ENCODE results near the gene CLCNKA. TPM values are rescaled to one million over a fixed set of nuclear protein-coding genes. Genes with fewer than 3 reads are reported as not detected.
A peak's percentile ranks its signal among the peaks of the same experiment; 100 is the strongest.
"Not testable (repeated sequence)": the region's sequence is repeated elsewhere in the genome, so short reads cannot be mapped to it uniquely, and the experiment has no call there.

CLCNKA gene
- total RNA-seq, 1 donor from 2014 or later: not detected

DNA sequence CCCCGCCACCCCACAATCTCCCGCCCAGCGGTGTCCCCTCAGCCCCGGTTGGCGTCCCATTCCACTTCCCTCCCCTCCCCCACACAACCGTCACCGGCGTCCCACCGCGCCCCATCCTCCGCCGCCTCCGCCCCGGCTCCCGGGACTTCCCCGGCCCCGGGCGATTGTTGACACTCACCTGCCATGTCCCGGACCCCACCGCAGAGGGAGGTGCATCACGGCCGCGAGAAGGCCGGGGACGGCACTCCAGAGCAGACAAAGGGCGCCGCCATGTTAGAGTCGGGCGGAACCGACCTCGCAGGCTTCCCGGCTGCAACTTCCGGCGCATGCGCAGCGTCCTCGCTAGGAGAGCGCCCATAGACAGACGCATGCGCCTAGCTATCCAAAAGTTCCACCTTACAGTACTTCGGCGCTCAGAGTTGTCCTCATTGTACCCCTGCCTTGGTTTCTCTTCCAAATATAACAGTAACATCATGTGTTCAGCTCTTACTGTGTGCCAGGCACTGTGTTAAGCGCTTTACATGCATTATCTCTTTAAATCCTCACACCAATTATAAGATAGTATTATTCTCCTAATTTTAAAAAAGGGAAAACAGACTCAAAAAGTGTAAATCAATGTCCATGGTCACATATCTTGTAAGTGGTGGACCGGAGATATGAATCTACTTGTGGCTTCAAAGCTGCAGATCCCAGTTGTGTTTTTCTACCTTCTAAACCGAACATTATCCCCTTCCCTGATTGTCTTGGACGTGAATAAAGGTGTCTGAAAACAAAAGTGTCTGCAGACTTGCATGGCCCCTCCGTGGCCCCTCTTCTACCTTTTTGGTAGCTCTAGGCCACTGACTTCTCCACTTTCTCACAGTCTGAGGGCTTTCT is 45.8 kb upstream of the CLCNKA start, which contains the start of gene ZBTB17:
Gene ZBTB17 (minus strand): TSS at position 297 of the 876 bp plus-strand sequence. CDS start 27,606 bp downstream, outside the sequence.
- DNase-seq (ENCODE audit: low read depth): peak; percentile 64
- Histone ChIP-seq H3K36me3 (ENCODE audit: control insufficient read depth, insufficient read depth, low read length) (peaks cover 2% of the 10 kb centered on the region), H3K27me3 (ENCODE audit: control insufficient read depth, insufficient read depth, low read length) (no peaks in the 10 kb centered on the region), H3K4me3 (ENCODE audit: low read depth, low read length) (peak within 1 kb of the TSS; percentile 87)
- TF ChIP-seq, protein P1, sequence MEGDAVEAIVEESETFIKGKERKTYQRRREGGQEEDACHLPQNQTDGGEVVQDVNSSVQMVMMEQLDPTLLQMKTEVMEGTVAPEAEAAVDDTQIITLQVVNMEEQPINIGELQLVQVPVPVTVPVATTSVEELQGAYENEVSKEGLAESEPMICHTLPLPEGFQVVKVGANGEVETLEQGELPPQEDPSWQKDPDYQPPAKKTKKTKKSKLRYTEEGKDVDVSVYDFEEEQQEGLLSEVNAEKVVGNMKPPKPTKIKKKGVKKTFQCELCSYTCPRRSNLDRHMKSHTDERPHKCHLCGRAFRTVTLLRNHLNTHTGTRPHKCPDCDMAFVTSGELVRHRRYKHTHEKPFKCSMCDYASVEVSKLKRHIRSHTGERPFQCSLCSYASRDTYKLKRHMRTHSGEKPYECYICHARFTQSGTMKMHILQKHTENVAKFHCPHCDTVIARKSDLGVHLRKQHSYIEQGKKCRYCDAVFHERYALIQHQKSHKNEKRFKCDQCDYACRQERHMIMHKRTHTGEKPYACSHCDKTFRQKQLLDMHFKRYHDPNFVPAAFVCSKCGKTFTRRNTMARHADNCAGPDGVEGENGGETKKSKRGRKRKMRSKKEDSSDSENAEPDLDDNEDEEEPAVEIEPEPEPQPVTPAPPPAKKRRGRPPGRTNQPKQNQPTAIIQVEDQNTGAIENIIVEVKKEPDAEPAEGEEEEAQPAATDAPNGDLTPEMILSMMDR (IDR thresholded peaks at IDR 0.05; ENCODE audit: insufficient read depth, low read length, poor library complexity, severe bottlenecking): no peak

DNA sequence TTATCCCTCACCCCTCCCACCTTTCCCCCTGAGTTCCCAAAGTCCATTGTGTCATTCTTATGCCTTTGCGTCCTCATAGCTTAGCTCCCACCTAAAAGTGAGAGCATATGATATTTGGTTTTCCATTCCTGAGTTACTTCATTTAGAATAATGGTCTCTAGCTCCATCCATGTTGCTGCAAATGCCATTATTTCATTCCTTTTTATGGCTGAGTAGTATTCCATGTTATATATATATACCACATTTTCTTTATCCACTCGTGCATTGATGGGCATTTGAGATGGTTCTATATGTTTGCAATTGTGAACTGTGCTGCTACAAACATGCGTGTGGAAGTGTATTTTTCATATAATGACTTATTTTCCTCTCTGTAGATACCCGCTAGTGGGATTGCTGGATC is 43.9 kb upstream of the CLCNKA start:
- not testable (repeated sequence) for H3K4me3 ChIP-seq (ENCODE audit: low read depth, low read length); DNase-seq (ENCODE audit: low read depth); H3K27me3 ChIP-seq (ENCODE audit: control insufficient read depth, insufficient read depth, low read length); H3K36me3 ChIP-seq (ENCODE audit: control insufficient read depth, insufficient read depth, low read length)

DNA sequence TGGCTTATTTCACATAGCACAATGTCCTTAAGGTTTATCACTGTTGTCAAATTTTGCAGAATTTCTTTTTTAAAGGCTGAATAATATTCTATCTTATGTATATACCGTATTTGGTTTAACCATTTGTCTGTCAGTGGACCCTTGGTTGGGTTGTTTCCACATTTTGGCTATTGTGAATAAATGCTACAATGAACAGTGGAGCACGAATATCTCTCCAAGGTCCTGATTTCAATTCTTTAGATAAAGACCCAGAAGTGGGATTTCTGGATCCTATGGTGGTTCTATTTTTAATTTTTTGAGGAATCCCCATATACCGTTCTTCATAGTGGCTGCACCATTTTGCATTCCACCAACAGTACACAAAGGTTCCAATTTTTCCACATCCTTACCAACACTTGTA is 40.2 kb upstream of the CLCNKA start:
- TF ChIP-seq, protein P1 (IDR thresholded peaks at IDR 0.05; ENCODE audit: insufficient read depth, low read length, poor library complexity, severe bottlenecking): no peak
- DNase-seq (ENCODE audit: low read depth): no peak
- Histone ChIP-seq H3K36me3 (ENCODE audit: control insufficient read depth, insufficient read depth, low read length) (no peaks in the 10 kb centered on the region), H3K27me3 (ENCODE audit: control insufficient read depth, insufficient read depth, low read length) (no peaks in the 10 kb centered on the region), H3K4me3 (ENCODE audit: low read depth, low read length) (no peak overlapping the region)

DNA sequence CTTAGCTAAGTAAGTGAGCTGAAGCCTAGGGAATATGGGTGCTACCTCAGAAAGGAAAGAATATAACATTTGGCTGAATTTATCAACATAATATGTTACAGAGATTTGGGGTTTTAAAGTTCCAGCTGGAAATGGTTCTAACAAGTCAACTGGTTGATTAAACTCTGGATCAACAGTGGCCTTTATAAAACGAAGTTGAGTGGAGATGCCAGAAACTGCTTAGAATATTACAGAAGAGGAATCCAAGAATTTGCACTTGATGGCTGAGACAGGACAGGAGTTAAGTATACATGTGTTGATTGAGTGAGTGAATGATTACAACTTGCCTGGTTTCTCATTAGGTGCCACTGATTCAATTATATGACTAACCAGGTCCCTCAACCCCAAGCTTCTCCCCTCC is 38.6 kb upstream of the CLCNKA start:
- Histone ChIP-seq H3K27me3 (ENCODE audit: control insufficient read depth, insufficient read depth, low read length) (no peaks in the 10 kb centered on the region), H3K36me3 (ENCODE audit: control insufficient read depth, insufficient read depth, low read length) (no peaks in the 10 kb centered on the region), H3K4me3 (ENCODE audit: low read depth, low read length) (no peak overlapping the region)
- no peak for DNase-seq (ENCODE audit: low read depth)
- TF ChIP-seq, protein P1 (IDR thresholded peaks at IDR 0.05; ENCODE audit: insufficient read depth, low read length, poor library complexity, severe bottlenecking): no peak

DNA sequence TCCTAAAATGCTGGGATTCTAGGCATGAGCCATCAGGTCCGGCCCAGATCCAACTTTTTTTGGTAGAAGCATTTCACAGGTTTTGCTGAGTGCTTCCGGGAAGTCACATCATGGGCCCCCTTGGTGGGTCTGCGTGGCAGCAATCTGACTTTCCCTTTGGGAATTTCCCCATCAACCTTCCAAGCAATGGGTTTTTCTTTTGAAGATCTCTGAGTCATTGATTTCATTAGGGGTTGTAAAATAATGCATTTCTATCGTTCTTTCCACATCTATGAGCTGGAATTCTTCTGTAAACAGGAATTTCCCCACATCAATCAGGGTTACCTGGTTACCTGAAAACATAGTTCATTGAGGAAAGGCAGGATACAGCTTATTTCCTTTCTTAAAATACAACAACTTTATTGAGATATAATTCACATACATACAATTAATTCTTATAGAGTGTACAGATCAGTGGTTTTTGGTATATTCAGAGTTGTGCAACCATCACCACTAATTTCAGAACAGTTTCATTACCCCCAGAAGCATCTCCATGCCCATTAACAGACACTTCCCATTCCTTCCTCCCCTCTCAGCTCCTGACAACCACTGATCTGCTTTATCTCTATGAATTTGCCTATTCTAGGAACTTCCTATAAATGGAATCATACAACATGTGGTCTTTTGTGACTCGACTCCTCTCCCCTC is 36.1 kb upstream of the CLCNKA start:
- H3K36me3 ChIP-seq (ENCODE audit: control insufficient read depth, insufficient read depth, low read length): no peaks in the 10 kb centered on the region
- TF ChIP-seq, protein P1 (IDR thresholded peaks at IDR 0.05; ENCODE audit: insufficient read depth, low read length, poor library complexity, severe bottlenecking): no peak
- H3K27me3 ChIP-seq (ENCODE audit: control insufficient read depth, insufficient read depth, low read length): no peaks in the 10 kb centered on the region
- H3K4me3 ChIP-seq (ENCODE audit: low read depth, low read length): no peak overlapping the region
- DNase-seq (ENCODE audit: low read depth): peak; percentile 61
